Omental fat pad (tissue), 4 donors: ENCODE measurements around the gene PCBP4. TPM values are rescaled to one million over a fixed set of nuclear protein-coding genes. Genes with fewer than 3 reads are reported as not detected.

ENCODE experiments used
- ATAC-seq: fragments of 150-250 bp; one replicate; pipeline ENCODE4 v1.9.1; 2016; ENCODE audit warnings: mild to moderate bottlenecking, moderate library complexity; ENCODE audit not compliant: low FRiP score
- DNase-seq: peaks from one replicate; pipeline ENCODE4 v3.0.0-alpha.2; 2019; ENCODE audit warnings: low spot score
- CTCF ChIP-seq, 3 donors: fragments of 450-650 bp; IDR thresholded peaks; one replicate each; pipeline ENCODE4 v1.5.1; 2016 to 2017; ENCODE audit warnings: antibody characterized with exemption in 3 of 3, mild to moderate bottlenecking in 3 of 3, moderate library complexity in 2 of 3
- total RNA-seq, 4 donors: library from RNA; depleted of rRNA; stranded (reverse); fragments of >200 nt; gene quantifications; one replicate each; pipeline ENCODE4 v1.1.0, GENCODE V29; 2016

The PCBP4 gene
- total RNA-seq, 4 donors from 2014 or later: 21.4 to 84.0 (median 23.4) TPM

- no peak for ATAC-seq
- TF ChIP-seq CTCF (IDR thresholded peaks at IDR 0.05): no peak
- no peak for DNase-seq
Observed at GRCh38 chr3:52007291-52007690, 40.0 kb upstream of the PCBP4 start.

GRCh38 chr3:52006820-52007133, 39.5 kb upstream of the PCBP4 start:
- no peak for DNase-seq
- TF ChIP-seq CTCF (IDR thresholded peaks at IDR 0.05): no peak
- ATAC-seq: no peak

GRCh38 chr3:52006017-52006819, 39.0 kb upstream of the PCBP4 start:
- no peak for TF ChIP-seq CTCF (IDR thresholded peaks at IDR 0.05)
- DNase-seq (no peak), ATAC-seq (no peak)

GRCh38 chr3:52005571-52005986, 38.3 kb upstream of the PCBP4 start:
- no peak for TF ChIP-seq CTCF (IDR thresholded peaks at IDR 0.05)
- DNase-seq (no peak), ATAC-seq (peak; percentile 76)

- DNase-seq: no peak
- no peak for ATAC-seq
- no peak for TF ChIP-seq CTCF (IDR thresholded peaks at IDR 0.05)
Observed at GRCh38 chr3:52004906-52005395, 37.7 kb upstream of the PCBP4 start.

- DNase-seq (no peak), ATAC-seq (no peak)
- no peak for TF ChIP-seq CTCF (IDR thresholded peaks at IDR 0.05)
Observed at GRCh38 chr3:52004163-52004787, 37.0 kb upstream of the PCBP4 start.

- DNase-seq (no peak), ATAC-seq (no peak)
- TF ChIP-seq CTCF (IDR thresholded peaks at IDR 0.05): no peak
Observed at GRCh38 chr3:52002748-52003147, 35.5 kb upstream of the PCBP4 start.
